Transverse colon (tissue), 4 donors: ENCODE data around the gene LRPPRC. TPM values are rescaled to one million over a fixed set of nuclear protein-coding genes. Genes with fewer than 3 reads are reported as not detected.

Experiments
- DNase-seq: peaks from one replicate; pipeline ENCODE4 v3.0.0-alpha.2; 2019
- H3K27ac ChIP-seq, 4 donors: fragments of 200-600 bp; sonication (generic); 2 replicates each; pipeline ENCODE4 v1.5.1; 2016 to 2018; ENCODE audit warnings: inconsistent platforms in 4 of 4
- H3K27me3 ChIP-seq: fragments of 200-600 bp; sonication (generic); 2 replicates; pipeline ENCODE4 v1.5.1; 2017; ENCODE audit warnings: inconsistent platforms
- H3K36me3 ChIP-seq, 4 donors: fragments of 200-600 bp; sonication (generic); 2 replicates each; pipeline ENCODE4 v1.5.1; 2017 to 2019; ENCODE audit warnings: inconsistent platforms in 4 of 4
- H3K4me1 ChIP-seq, 4 donors: fragments of 200-600 bp; sonication (generic); 2 replicates each; pipeline ENCODE4 v1.5.1; 2017 to 2020; ENCODE audit warnings: inconsistent platforms in 4 of 4
- H3K4me3 ChIP-seq, 4 donors: fragments of 200-600 bp; sonication (generic); 1 replicate in 1 of 4; 2 replicates in 3 of 4; pipeline versions ENCODE4 v1.5.1 to v1.6.1; 2017 to 2019; ENCODE audit warnings: inconsistent platforms in 4 of 4
- H3K9me3 ChIP-seq, 2 donors: fragments of 200-600 bp; sonication (generic); 2 replicates each; pipeline ENCODE4 v1.5.1; 2017 to 2019; ENCODE audit warnings: inconsistent platforms in 2 of 2
- CTCF ChIP-seq, 5 experiments: fragments of 200-600 bp in 3 of 5; fragments of 450-650 bp in 2 of 5; sonication (generic) in 3 of 5; IDR thresholded peaks; 1 replicate in 2 of 5; 2 replicates in 3 of 5; pipeline ENCODE4 v1.5.1; 2016 to 2017; ENCODE audit warnings: antibody characterized with exemption in 5 of 5, inconsistent platforms in 3 of 5, mild to moderate bottlenecking in 2 of 5, moderate library complexity in 1 of 5
- EP300 ChIP-seq: sonication (generic); formaldehyde crosslinking; IDR thresholded peaks from one replicate; pipeline ENCODE4 v1.6.1; 2017; ENCODE audit warnings: antibody characterized with exemption, low read depth
- POLR2A ChIP-seq: fragments of 450-650 bp; IDR thresholded peaks from one replicate; pipeline ENCODE4 v1.6.1; 2016; ENCODE audit warnings: antibody characterized with exemption, mild to moderate bottlenecking, moderate library complexity
- POLR2AphosphoS5 ChIP-seq, 3 donors: sonication (generic); formaldehyde crosslinking; IDR thresholded peaks; one replicate each; pipeline ENCODE4 v1.6.1; 2016; ENCODE audit warnings: antibody characterized with exemption in 3 of 3
- WGBS, 2 donors: methylation state at CpG; one replicate each; pipeline ENCODE4 v1.1.5; 2018; ENCODE audit warnings: low coverage in 1 of 2; 5-methylcytosine and 5-hydroxymethylcytosine counted together
- in situ Hi-C, 4 donors: fragments of 200-750 bp; cut with MboI; loops; one replicate each; pipeline versions ENCODE4 v1.15.0 to v1.15.1; 2017; ENCODE audit warnings: low sequenced_read_pairs in 3 of 4, low pct_ligation_motif_present in 1 of 4, low pct_unique_long_range_greater_than_20kb in 1 of 4
- intact Hi-C: fragments of 100-400 bp; cut with DNase I; formaldehyde crosslinking; loops from one replicate; pipeline ENCODE4 v1.15.1; 2023; ENCODE audit warnings: low total_unique reads
- total RNA-seq, 4 donors: library from RNA; depleted of rRNA; stranded (reverse); fragments of >200 nt; gene quantifications; one replicate each; pipeline ENCODE4 v1.1.0, GENCODE V29; 2016

LRPPRC gene
- total RNA-seq, 4 donors from 2014 or later, result 35.9 to 83.3 (median 59.7) TPM

GRCh38 chr2:43872151-43872550 is 123.6 kb downstream of the LRPPRC start:
- Histone ChIP-seq H3K4me3 (no peak overlapping the region), H3K27me3 (peaks cover 19% of the 10 kb centered on the region), H3K9me3 (no peaks in the 10 kb centered on the region), H3K36me3 (no peaks in the 10 kb centered on the region), H3K27ac (no peak overlapping the region), H3K4me1 (no peaks in the 10 kb centered on the region)
- no peak for DNase-seq
- in situ Hi-C loops, result no loop called here
- TF ChIP-seq POLR2AphosphoS5 (IDR thresholded peaks at IDR 0.05), result no peak
- TF ChIP-seq EP300, result no peak
- TF ChIP-seq CTCF (IDR thresholded peaks at IDR 0.05), result no peak
- TF ChIP-seq POLR2A, result no peak
- 61 to 74% methylated on average over 9 to 12 of the region's 12 CpGs for WGBS, 2 donors
- intact Hi-C loops, result no loop called here

GRCh38 chr2:43855292-43855691 is 140.5 kb downstream of the LRPPRC start:
- 73 to 95% methylated on average over 2 of the region's 2 CpGs for WGBS, 2 donors
- intact Hi-C loops, result no loop called here
- TF ChIP-seq POLR2A, result no peak
- no peak for TF ChIP-seq CTCF (IDR thresholded peaks at IDR 0.05)
- no peak for TF ChIP-seq EP300
- TF ChIP-seq POLR2AphosphoS5 (IDR thresholded peaks at IDR 0.05), result no peak
- Histone ChIP-seq H3K4me1 (no peaks in the 10 kb centered on the region), H3K9me3 (no peaks in the 10 kb centered on the region), H3K27me3 (peaks cover 64% of the 10 kb centered on the region), H3K4me3 (no peak overlapping the region), H3K27ac (no peak overlapping the region), H3K36me3 (no peaks in the 10 kb centered on the region)
- in situ Hi-C loops, result no loop called here
- DNase-seq, result no peak

GRCh38 chr2:43854671-43855070 is 141.1 kb downstream of the LRPPRC start:
- in situ Hi-C loops, result no loop called here
- TF ChIP-seq POLR2A (no peak), POLR2AphosphoS5 (IDR thresholded peaks at IDR 0.05) (no peak), CTCF (IDR thresholded peaks at IDR 0.05) (no peak), EP300 (no peak)
- Histone ChIP-seq H3K4me3 (no peak overlapping the region), H3K4me1 (no peaks in the 10 kb centered on the region), H3K27ac (no peak overlapping the region), H3K27me3 (peaks cover 58% of the 10 kb centered on the region), H3K9me3 (no peaks in the 10 kb centered on the region), H3K36me3 (no peaks in the 10 kb centered on the region)
- WGBS, 2 donors, result 62% methylated on average over 3 of the region's 3 CpGs; no CpG with 5 or more reads in 1 of the 2 donors
- intact Hi-C loops, result no loop called here
- no peak for DNase-seq

GRCh38 chr2:43853141-43854081 is 142.4 kb downstream of the LRPPRC start:
- DNase-seq, result no peak
- 72% methylated on average over 10 of the region's 10 CpGs; no CpG with 5 or more reads in 1 of the 2 donors for WGBS, 2 donors
- H3K27me3 ChIP-seq, result peaks cover 45% of the 10 kb centered on the region
- no peaks in the 10 kb centered on the region for H3K9me3 ChIP-seq
- no peak overlapping the region for H3K27ac ChIP-seq
- no peaks in the 10 kb centered on the region for H3K4me1 ChIP-seq
- in situ Hi-C loops, result no loop called here
- no peak overlapping the region for H3K4me3 ChIP-seq
- H3K36me3 ChIP-seq, result no peaks in the 10 kb centered on the region
- intact Hi-C loops, result no loop called here
- TF ChIP-seq POLR2A, result no peak
- no peak for TF ChIP-seq EP300
- TF ChIP-seq POLR2AphosphoS5 (IDR thresholded peaks at IDR 0.05), result no peak
- TF ChIP-seq CTCF (IDR thresholded peaks at IDR 0.05), result no peak
